ENCODE data around the gene PPP3CA. TPM values are rescaled to one million over a fixed set of nuclear protein-coding genes. Genes with fewer than 3 reads are reported as not detected.

The PPP3CA gene
- total and polyA plus RNA-seq, 2 of the 8 experiments (the other 6 are each of a cell fraction or from before 2014, with no cell fraction given) = 7.9 to 35.0 TPM

- Histone ChIP-seq H2AFZ (ENCODE audit: low read length) (no peak overlapping the region), H3K23ac (ENCODE audit: insufficient read length) (no peak overlapping the region), H2BK12ac (ENCODE audit: low read depth, low read length) (no peak overlapping the region), H4K8ac (ENCODE audit: extremely low read depth, insufficient read depth, low read length) (no peak overlapping the region), H2AK5ac (ENCODE audit: low read depth, low read length) (no peak overlapping the region), H3K27me3 (replicated peaks in 1 of 4; ENCODE audit: control insufficient read depth in 3 of 4, extremely low read depth in 1 of 4, insufficient read depth in 3 of 4, low read length in 3 of 4) (no peaks in the 10 kb centered on the region), H2BK120ac (replicated peaks; ENCODE audit: low read depth, low read length) (no peak overlapping the region), H3K4ac (replicated peaks; ENCODE audit: insufficient read length, low read depth, low read length) (no peak overlapping the region), H2BK5ac (ENCODE audit: low read depth, low read length) (no peak overlapping the region), H3K23me2 (ENCODE audit: low read depth, low read length) (no peaks in the 10 kb centered on the region), H3K4me3 (ENCODE audit: extremely low read depth in 1 of 4, insufficient read depth in 2 of 4, low read depth in 3 of 4, low read length in 4 of 4) (no peak overlapping the region), H3K9me3 (ENCODE audit: insufficient read depth in 2 of 2, low read depth in 1 of 2, low read length in 1 of 2) (no peaks in the 10 kb centered on the region), H3K79me2 (ENCODE audit: control insufficient read depth in 1 of 2, insufficient read depth in 2 of 2, low read length in 2 of 2) (no peaks in the 10 kb centered on the region), H3K18ac (ENCODE audit: extremely low read depth, low read length) (no peak overlapping the region), H4K91ac (replicated peaks; ENCODE audit: insufficient read length, low read length) (no peak overlapping the region), H3K14ac (ENCODE audit: insufficient read length) (no peak overlapping the region), H2BK15ac (ENCODE audit: low read length) (no peak overlapping the region), H4K5ac (ENCODE audit: insufficient read length, low read depth, low read length) (no peak overlapping the region), H3K4me1 (replicated peaks in 1 of 4; ENCODE audit: control insufficient read depth in 3 of 4, insufficient read depth in 4 of 4, low read length in 3 of 4) (peaks cover 0 to 5% (median 2%) of the 10 kb centered on the region in 4 experiments; a peak in 3 of 7 replicates), H3K56ac (replicated peaks; ENCODE audit: insufficient read length, low read depth, low read length) (no peak overlapping the region), H3K79me1 (ENCODE audit: low read depth, low read length) (no peaks in the 10 kb centered on the region), H3K9ac (replicated peaks in 1 of 4; ENCODE audit: extremely low read depth in 1 of 4, low read depth in 3 of 4, low read length in 3 of 4) (no peak overlapping the region), H4K20me1 (replicated peaks in 1 of 2; ENCODE audit: control insufficient read depth in 1 of 2, insufficient read depth in 2 of 2, low read length in 2 of 2) (no peaks in the 10 kb centered on the region), H3K27ac (ENCODE audit: low read depth, low read length) (no peak overlapping the region), H2BK20ac (ENCODE audit: low read length) (no peak overlapping the region), H3K36me3 (ENCODE audit: control insufficient read depth in 2 of 4, insufficient read depth in 4 of 4, low read length in 3 of 4) (no peaks in the 10 kb centered on the region; a peak in 1 of 8 replicates), H3K4me2 (ENCODE audit: insufficient read depth in 1 of 2, low read depth in 2 of 2, low read length in 2 of 2) (no peak overlapping the region)
- CTCF ChIA-PET (ENCODE audit: partially characterized antibody) = no interaction called here
- DNase-seq (ENCODE audit: low read depth in 1 of 2, low spot score in 2 of 2) = no peak
- no peak for FAIRE-seq
- 83% methylated on average over 4 of the region's 4 CpGs; no CpG with 5 or more reads in 1 of the 2 experiments for WGBS, 2 experiments (ENCODE audit: extremely low coverage in 1 of 2, insufficient coverage in 1 of 2, insufficient read length in 1 of 2, insufficient replicate concordance in 2 of 2, low coverage in 1 of 2, low lambda C conversion rate in 2 of 2, missing lambda C conversion rate in 1 of 2)
- no peak for TF ChIP-seq TBP (IDR thresholded peaks at IDR 0.05; ENCODE audit: low read depth, low read length)
- TF ChIP-seq BCL11A (IDR thresholded peaks at IDR 0.05; ENCODE audit: low read depth in 2 of 2, low read length in 2 of 2) = no peak
- TF ChIP-seq NRF1 (IDR thresholded peaks at IDR 0.05; ENCODE audit: low read depth, low read length) = no peak
- TF ChIP-seq NANOG (IDR thresholded peaks at IDR 0.05; ENCODE audit: insufficient read depth, low read depth, low read length, poor library complexity, severe bottlenecking) = no peak
- TF ChIP-seq HDAC6 (IDR thresholded peaks at IDR 0.05; ENCODE audit: low read depth, low read length) = no peak
- TF ChIP-seq SP1 (IDR thresholded peaks at IDR 0.05; ENCODE audit: low read depth, low read length) = no peak
- no peak for TF ChIP-seq SP4 (IDR thresholded peaks at IDR 0.05; ENCODE audit: low read length)
- no peak for TF ChIP-seq BRCA1 (IDR thresholded peaks at IDR 0.05; ENCODE audit: low read depth, low read length)
- no peak for TF ChIP-seq JUND (IDR thresholded peaks at IDR 0.05; ENCODE audit: low read length)
- TF ChIP-seq POLR2AphosphoS5 (IDR thresholded peaks at IDR 0.05; ENCODE audit: low read depth, low read length) = no peak
- POLR2A ChIA-PET (ENCODE audit: partially characterized antibody) = no interaction called here
These were observed 248.5 kb downstream of the PPP3CA start for GRCh38 chr4:101098666-101099400.

Measured in H1 (cell line).